GM21717 (cell line): ENCODE measurements around the gene TMEM33.

Source experiments
- ATAC-seq: cut with Tn5 transposase; IDR thresholded peaks from one replicate; pipeline ENCODE4 v1.9.1; 2021; ENCODE audit warnings: mild to moderate bottlenecking, moderate library complexity; ENCODE audit not compliant: unreplicated experiment

Gene TMEM33

GRCh38 chr4:41992967-41993857, 58.0 kb downstream of the TMEM33 start:
- no peak for ATAC-seq

- ATAC-seq: no peak
Observed at GRCh38 chr4:41994461-41994985, 59.3 kb downstream of the TMEM33 start.

DNA sequence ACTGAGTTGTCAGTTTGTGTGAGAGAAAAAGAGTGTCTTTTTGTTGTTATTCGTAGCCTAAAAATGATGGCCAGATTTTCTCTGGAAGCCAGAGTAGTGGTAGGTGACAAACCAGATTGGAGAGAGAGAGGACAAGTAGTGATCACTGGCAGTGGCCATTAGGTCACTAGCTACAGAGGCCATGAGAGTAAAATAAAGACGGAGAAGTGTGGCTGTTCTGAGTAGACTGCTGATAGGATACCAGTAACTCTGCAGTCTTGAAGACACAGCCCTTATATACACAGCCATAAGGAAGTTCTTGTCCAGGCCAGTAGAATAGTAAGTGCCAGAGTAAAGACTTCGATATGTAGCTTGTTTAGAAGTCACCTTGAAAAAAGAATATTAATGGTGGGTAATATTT, 62.8 kb downstream of the TMEM33 start:
- no peak for ATAC-seq

- no peak for ATAC-seq
Observed at GRCh38 chr4:41999321-41999720, 64.1 kb downstream of the TMEM33 start.

GRCh38 chr4:42008011-42008786, 73.0 kb downstream of the TMEM33 start:
- ATAC-seq: no peak
